Muscle of arm (tissue), 12 donors: ENCODE results near the gene MAPK8IP3. TPM values are rescaled to one million over a fixed set of nuclear protein-coding genes. Genes with fewer than 3 reads are reported as not detected.
A peak's percentile ranks its signal among the peaks of the same experiment; 100 is the strongest.
"Not testable (repeated sequence)": the region's sequence is repeated elsewhere in the genome, so short reads cannot be mapped to it uniquely, and the experiment has no call there.

Source experiments
- DNase-seq: peaks from one replicate; pipeline ENCODE4 v3.0.0-alpha.2; 2013
- polyA plus RNA-seq, 12 donors: library from polyadenylated mRNA; unstranded; fragments of 120-200 nt; gene quantifications; one replicate each; pipeline ENCODE4 v1.2.1, GENCODE V29; 2013; ENCODE audit not compliant: insufficient read length in 12 of 12

MAPK8IP3 gene
- polyA plus RNA-seq, 12 donors: 27.6 to 108 (median 42.7) TPM; not detected in 1

DNA sequence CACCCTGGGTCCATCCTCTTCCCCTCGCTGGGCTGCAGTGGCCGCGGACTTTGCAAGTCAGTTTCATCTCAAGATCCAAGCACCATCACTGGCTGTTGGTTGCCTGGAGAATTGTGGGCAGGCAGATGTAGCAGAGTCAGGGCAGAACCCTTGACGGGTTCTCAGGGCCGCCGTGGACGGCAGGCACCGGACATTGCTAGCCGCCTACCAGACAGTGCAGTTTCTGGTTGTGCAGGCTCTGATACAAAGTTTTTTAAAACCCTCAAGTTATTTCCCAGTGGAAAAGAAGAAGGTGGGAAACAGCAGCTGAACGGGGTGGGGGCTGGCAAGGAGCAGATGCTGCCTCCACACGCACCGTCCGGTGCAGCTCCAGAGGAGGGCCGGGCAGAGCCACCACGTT is 3.4 kb downstream of the MAPK8IP3 start:
- no peak for DNase-seq

DNA sequence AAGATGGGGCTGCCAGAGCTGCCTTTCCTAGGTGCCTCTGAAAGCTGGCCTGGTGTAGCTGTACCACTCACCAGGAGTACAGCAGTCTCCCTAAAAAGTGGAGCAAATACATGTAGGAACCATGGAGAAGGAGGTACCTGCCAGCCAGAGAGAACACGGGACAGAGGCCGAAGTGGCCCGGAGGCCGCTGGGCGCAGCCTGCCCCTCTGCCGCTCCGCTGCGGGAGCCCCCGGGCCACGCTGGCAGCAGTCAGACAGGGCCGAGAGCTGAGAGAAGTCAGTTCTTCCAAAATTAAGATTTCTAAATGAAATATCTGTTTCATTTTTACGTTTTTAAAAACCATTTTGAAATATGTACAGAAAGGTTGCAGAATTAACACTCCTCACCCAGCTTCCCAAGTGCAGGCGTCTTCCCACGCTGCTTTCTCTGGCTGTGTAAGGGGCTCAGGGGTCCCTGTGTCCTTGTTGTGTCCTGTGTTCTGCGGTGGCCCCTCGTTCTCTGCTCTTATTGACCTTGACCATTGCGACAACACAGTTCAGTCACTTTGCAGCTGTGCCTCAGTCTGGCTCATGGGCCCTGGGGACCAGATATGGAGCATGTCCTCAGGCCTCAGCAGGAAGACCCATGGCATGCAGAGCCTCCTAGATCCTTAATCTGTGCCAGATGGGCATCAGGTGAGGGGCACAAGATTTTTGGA is 5.0 kb downstream of the MAPK8IP3 start:
- no peak for DNase-seq

DNA sequence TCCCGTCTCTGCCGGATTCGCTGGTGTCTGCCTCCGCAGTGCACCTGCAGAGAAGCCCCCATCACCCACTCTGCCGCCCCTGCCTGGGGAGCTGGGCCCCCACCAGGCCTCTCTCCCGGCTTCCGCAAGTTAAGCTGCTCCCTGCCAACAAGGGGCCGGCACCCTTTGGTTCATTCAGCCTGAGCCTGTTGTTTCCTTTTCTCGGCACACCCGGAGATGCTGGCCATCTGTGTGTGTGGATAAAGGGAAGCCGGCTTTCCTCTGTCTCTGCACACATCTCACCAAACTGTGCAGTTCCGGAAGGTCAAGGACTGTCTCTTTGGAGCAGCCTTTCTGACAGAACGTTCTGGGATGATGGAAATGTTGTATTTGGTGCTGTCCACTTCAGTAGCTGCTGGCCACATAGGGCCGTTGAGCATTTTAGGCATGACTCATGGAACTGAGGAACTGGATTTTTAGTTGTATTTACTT is 6.8 kb downstream of the MAPK8IP3 start:
- no peak for DNase-seq

DNA sequence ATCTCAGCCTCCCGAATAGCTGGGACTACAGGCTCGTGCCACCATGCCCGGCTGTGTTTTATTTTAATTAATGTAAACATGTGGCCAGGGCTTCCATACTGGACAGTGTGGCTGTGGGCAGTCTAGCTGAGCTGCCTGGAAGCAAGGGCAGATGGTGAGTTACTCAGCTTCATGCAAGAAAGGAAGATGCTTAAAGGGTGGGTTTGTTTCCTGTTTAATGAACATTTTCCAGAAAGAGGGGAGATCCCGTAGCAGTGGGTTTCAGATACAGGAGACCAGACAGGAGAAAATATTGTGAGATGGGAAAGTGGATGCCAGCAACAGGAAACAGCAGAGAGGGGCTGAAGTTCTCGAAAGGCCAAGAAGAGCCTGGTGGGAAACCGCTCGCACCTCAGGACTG is 7.3 kb downstream of the MAPK8IP3 start:
- no peak for DNase-seq

DNA sequence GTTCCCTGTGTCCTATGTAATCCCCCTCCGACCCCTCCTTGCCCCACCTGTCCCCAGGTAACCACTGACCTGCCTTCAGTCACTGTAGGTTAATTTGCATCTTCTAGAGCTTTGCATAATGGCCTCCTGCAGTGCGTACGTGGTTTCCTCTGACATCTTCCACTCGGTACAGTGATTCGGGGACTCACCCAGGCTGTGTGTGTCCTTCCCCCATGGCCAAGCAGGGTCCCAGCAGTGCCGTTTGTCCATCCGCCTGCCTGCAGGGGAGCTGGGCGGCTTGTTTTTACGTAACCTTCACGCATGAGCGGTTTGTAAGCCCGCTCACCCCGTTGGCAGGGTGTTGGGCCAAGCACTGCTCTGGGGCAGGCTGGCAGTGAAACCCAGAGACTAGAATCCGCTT is 7.9 kb downstream of the MAPK8IP3 start:
- DNase-seq: no peak

DNA sequence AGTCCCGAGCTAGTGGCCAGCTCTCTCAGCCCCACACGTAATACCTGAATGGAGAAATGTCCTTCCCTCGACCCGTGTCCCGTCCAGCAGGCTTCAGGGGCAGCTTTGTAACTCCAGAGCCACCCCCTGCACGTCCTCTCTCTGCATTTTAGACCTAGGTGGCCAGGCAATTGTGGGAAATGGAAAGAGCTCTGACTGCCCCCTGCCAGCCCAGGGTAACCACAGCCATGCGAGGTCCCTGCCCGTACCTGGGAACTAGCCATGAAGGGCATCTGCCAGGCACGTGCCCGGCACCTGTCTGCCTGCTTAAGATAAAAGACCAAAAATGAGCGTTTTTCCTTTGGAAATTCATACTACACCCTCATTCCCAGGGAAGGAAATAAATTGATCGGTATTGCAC is 9.2 kb downstream of the MAPK8IP3 start:
- no peak for DNase-seq

DNA sequence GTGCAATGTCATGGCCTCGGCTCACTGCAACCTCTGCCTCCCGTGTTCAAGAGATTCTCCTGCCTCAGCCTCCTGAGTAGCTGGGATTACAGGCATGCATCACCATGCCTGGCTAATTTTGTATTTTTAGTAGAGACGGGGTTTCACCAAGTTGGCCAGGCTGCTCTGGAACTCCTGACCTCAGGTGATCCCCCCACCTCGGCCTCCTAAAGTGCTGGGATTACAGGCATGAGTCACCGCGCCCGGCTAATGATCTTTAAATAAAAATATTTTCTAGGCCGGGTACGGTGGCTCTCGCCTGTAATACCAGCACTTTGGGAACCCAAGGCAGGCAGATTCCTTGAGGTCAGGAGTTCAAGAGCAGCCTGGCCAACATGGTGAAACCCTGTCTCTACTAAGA is 12.2 kb downstream of the MAPK8IP3 start:
- DNase-seq: not testable (repeated sequence)

DNA sequence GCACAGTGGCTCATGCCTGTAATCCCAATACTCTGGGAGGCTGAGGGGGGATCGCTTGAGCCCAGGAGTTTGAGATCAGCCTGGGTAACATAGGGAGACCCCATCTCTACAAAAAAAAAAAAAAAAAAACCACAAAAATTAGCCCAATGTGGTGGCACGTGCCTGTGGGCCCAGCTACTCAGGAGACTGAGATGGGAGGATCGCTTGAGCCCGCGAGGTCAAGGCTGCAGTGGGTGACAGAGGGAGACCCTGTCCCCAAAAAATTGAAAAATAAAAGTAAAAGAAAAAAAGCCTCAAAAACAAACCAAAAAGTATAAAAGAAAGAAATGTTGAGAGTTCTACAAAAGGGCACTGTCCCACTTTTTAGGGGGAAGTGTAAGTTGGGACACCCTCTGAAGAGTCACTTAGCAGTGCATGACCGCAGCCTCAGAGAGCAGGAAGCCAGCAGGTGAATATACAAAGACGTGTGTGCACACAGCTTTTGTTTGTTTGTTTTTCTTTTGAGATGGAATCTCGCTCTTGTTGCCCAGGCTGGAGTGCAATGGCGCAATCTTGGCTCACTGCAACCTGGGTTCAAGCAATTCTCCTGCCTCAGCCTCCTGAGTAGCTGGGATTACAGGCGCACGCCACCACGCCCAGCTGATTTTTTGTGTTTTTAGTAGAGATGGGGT is 13.7 kb downstream of the MAPK8IP3 start:
- DNase-seq: not testable (repeated sequence)

DNA sequence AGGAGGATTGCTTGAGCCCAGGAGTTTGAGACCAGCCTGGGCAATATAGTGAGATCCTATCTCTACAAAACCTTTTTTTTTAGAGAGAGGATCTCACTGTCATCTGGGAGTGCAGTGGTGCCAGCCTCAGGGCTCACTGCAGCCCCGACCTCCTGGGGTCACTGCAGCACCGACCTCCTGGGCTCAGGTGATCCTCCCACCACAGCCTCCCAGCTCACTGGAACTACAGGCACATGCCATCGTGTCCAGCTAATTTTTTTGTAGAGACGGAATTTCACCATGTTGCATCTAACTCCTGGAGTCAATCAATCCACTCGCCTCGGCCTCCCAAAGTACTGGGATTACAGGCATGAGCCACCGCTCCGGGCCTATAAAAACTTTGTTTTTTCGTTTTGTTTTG is 15.4 kb downstream of the MAPK8IP3 start:
- DNase-seq: no peak

DNA sequence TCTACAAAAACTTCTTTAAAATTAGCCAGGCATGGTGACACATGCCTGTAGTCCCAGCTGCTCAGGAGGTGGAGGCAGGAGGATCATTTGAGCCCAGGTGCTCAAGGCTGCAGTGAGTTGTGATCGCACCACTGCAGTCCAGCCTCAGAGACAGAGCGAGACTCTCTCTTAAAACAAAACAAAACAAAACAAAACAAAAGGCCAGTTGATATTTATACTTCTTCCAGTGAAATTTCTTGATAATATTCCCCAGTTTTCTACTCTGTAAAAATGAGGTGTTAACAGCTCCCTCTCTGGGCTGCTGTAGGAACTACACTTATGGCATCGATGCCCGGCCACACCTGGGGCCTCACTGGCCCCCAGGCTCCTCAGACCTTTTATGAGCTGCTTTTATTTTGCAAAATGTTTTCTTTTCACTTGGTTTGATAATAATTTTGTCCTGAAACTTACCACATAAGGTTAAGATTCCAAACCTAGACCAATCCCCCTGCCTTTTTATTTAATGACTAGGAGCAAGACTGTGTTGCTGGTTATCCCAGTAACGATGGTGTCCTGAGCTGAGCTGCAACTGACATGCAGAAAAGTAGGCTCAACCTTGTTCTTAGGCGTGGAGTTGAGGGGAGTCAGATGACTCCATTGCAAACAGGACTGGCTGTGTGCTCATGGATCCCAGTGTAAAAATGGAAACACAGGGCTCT is 17.6 kb downstream of the MAPK8IP3 start:
- DNase-seq: peak; percentile 24

DNA sequence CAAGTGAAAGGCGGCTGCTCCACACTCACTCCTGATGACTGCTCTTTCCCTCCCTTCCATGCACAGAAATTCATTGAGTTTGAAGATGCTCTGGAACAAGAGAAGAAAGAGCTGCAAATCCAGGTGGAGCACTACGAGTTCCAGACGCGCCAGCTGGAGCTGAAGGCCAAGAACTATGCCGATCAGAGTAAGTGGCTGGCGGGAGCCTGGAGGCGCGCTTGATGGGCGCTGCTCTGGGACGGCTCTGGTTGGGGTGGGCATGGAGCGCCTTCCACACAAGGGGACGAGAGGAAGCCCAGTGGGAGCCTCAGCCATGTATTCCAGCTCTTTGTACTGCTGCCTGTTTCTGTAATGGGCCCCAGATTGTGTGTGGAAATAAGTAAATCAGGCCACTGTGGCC is 18.5 kb downstream of the MAPK8IP3 start:
- DNase-seq: no peak

DNA sequence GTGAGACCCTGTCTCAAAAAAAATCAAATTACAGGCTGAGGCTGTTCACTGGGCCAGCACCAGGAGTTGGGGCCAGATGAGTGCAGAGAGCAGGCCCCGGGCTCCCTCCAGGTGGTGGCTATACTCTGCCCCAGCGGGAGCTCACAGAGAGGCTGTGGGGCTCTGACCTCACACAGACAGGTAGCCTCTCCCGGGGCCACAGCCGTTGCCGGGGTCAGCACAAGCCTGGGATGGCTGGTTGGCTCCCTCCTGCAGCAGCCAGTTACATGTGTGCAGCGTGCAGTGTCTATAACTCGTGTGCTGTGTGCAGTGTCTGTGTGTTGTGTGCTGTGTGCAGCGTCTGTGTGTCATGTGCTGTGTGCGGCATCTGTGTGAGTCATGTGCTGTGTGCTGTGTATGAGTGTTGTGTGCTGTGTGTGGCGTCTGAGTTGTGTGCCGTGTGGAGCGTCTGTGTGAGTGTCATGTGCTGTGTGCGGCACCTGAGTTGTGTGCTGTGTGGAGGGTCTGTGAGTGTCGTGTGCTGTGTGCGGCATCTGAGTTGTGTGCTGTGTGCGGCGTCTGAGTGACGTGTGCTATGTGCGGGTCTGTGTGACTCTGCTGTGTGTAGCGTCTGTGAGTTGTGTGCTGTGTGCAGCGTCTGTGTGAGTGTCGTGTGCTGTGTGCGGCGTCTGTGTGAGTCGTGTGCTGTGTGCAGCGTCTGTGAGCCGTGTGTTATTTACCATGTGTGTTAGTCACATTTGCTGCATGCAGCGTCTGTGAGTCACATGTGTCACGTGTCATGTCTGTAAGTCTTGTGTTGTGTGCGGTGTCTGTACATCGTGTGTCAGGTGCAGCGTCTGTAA is 20.9 kb downstream of the MAPK8IP3 start:
- DNase-seq: no peak

DNA sequence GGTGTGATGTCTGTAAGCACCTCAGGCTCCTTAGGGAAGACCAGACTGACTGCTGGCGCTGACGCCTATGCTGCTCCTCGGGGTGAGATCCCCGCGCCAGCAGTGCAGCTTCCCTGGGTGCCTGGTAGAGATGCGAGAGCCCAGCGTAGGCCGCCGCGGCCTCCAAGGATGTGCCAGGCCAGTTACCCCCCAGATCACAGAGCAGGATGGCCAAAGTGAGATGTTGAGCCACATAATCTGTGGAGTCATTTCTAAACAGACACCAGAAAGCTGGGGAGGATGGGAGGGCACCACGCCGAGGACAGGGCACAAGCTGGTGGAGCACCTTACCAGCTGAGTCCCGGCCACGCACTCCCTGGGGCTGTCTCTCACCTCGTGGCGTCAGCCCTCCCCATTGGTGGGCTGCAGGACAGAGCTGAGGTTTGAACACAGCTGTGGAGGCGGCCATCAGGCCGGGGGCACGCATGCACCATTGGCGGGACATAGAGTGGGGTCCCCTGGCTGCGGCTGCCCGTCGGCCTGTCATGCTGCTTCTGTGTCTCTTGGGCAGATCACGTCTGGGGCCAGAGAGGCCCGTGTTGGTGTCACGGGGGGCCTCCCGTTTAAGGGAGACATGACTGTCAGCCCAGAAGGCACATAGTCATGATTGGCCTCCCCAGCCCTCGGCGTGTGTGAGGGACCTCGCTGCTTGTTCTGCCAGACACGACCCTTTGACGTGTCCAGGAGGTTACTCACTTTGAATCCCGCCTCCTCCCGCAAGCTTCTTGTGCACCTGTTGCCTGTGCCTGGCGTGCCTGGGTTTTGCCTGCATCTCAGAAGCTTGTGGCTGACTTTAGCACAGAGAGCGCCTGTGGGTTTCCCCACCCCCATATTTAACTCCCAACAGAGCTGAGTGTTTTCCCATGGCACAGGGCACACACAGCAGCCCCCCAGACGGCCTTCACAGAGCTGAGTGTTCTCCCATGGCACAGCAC is 21.9 kb downstream of the MAPK8IP3 start:
- no peak for DNase-seq

DNA sequence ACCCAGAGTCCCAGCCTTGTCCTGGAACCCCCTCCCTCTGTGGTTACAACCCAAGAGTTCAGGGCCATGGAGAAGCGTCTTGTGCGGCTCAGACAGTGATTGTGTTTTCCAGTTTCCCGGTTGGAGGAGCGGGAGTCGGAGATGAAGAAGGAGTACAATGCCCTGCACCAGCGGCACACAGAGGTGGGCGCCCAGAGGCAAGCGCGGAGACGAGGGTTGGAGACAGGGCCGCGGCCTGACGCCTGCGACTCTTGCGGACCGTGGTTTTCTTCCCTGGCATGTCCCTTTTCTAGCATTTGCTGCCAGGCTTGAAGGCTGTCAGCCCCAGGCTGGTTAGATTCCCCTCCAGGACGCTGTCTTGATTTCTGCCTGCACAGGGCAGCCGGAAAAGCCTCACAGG is 23.0 kb downstream of the MAPK8IP3 start:
- DNase-seq: no peak

DNA sequence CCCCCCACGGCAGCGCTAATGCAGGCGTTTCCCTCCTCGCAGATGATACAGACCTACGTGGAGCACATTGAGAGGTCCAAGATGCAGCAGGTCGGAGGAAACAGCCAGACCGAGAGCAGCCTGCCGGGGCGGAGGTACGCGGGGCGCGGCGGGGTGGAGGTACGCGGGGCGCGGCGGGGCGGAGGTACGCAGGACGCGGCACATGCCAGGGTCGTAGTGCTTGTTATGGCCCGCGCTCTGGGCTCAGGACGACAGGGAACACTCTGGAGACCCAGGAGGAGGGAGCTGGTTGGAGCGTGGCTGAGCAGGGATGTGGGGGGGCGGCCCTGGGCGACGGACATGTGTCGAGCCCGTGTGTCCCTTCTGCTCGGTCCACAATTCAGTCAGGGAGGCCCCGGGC is 23.4 kb downstream of the MAPK8IP3 start:
- DNase-seq: no peak

DNA sequence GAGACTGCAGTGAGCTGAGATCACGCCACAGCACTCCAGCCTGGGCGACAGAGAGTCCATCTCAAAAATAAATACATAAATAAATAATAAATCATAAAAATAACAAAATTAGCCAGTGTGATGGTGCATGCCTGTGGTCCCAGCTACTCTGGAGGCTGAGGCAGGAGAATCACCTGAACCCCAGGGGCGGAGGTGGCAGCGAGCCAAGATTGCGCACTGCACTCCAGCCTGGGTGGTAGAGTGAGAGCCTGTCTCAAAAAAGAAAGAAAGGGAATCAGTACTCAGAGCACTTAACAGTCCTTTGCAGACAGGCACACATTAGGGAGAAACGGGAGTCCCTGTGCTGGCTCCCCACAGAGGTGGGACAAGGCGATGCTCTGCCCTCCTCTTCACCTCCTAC is 25.1 kb downstream of the MAPK8IP3 start:
- no peak for DNase-seq

DNA sequence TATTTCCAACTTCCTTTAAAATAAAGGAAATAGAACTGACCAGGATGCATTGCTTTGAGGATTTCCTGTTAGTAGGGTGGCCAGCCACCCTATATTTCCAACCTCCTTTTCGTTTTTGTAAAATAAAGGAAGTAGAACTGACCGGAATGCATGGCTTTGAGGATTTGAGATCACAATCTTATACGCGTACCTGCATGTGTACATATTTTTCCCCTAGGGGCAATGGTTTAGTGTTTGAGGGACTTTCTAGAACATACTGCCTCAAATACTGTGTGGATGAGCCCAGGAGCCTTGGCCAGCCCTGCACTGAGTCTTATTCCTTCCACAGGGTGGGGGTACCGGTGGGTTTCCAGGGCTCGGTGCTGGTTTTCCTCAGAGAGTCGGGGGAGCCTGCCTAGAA is 25.6 kb downstream of the MAPK8IP3 start:
- no peak for DNase-seq

DNA sequence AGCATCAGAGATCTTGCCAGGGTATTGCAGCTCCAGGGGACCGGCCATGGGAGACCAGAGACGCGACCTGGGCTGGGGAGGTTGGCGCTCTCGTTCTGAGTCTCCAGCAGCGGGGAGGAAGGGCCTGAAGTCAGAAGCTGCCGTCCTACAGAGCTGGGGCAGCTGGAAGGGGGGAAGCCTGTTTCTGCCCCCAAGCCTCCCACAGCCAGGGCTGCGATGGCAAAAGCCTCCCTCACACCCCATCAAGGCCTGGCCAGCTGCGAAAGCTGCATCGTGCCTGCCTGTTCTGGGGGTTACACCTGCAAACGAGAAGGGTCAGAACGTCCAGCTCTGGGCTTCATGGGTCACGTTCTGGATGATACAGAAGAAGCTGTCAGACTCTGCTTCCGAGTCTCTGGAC is 26.1 kb downstream of the MAPK8IP3 start:
- DNase-seq: no peak

DNA sequence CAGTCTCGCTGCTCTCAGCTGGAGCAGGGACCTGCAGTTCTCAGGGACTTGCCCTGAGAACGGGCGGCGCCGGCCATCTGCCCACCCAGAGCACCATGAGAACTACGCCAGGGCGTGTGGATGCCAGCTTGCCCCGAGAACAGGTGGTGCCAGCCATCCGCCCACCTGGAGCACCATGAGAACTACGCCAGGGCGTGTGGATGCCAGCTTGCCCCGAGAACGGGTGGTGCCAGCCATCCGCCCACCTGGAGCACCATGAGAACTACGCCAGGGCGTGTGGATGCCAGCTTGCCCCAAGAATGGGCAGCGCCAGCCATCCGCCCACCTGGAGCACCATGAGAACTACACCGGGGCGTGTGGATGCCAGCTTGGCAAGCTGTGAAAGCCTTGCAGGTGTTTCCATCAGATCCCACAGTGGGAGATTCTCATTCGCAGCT is 26.6 kb downstream of the MAPK8IP3 start:
- DNase-seq: not testable (repeated sequence)

DNA sequence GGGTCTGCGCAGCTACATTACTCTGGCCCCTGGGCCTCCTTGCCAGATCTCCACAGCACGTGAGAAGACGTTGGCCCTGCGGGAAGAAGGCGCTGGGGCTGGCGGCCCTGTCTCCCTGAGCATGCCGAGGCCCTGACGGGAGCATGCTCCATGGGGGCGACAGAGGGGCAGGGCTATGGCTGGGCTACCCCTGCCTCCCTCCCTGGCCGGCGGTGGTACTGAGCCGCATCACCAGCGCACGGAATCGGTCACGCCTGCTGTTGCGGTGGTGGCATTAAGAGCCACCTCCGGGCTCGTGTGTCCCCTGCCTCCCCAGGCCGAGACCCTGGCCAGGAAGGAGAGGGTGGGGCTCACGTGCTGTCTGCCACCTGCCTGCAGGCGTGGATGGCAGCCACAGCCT is 28.1 kb downstream of the MAPK8IP3 start:
- DNase-seq: no peak

DNA sequence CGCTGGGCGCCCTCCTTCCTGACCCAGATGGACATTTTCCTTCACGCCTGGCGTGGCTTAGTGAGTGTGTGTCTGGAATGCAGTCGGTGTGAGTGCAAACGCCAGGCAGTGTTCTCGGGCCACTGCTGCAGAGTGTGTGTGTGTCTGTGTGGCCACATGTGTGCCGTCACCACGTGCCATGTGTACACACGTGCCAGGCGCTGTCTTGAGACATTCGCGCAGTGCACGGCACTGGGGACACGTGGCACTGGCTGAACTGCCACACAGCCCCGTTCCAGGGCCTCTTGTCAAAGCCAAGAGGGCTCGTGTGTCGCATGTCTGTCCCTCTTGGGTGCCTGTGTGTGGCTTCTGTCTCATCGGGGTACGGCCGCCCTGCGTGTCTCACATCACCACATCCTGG is 28.8 kb downstream of the MAPK8IP3 start:
- DNase-seq: no peak
